H7 (cell line): Measurements from ENCODE around the gene ADAM12. TPM values are rescaled to one million over a fixed set of nuclear protein-coding genes. Genes with fewer than 3 reads are reported as not detected.

ENCODE experiments used
- DNase-seq: peaks from one replicate; pipeline ENCODE4 v3.0.0; 2012
- H3K27me3 ChIP-seq: 2 replicates; pipeline ENCODE4 v1.6.0; 2011; ENCODE audit warnings: mild to moderate bottlenecking, low read length; ENCODE audit not compliant: control insufficient read depth, insufficient read depth
- H3K36me3 ChIP-seq: replicated peaks from 2 replicates; pipeline ENCODE4 v1.5.1; 2011; ENCODE audit warnings: low read length; ENCODE audit not compliant: control insufficient read depth, insufficient read depth
- H3K4me3 ChIP-seq: 2 replicates; pipeline ENCODE4 v1.5.1; 2011; ENCODE audit warnings: low read depth, mild to moderate bottlenecking, control low read depth, low read length, moderate library complexity; ENCODE audit not compliant: insufficient read depth
- total RNA-seq: library from RNA; depleted of rRNA; stranded (reverse); fragments of >200 nt; shearing (Covaris generic); gene quantifications from 2 replicates; pipeline ENCODE4 v1.2.3, GENCODE V29; 2014

The ADAM12 gene
- total RNA-seq, 1 experiment from 2014 or later = 0.66 TPM

GRCh38 chr10:126242397-126243260 is 145.6 kb downstream of the ADAM12 start:
- DNase-seq = no peak
- H3K36me3 ChIP-seq = no peaks in the 10 kb centered on the region
- no peak overlapping the region for H3K4me3 ChIP-seq
- H3K27me3 ChIP-seq = no peaks in the 10 kb centered on the region

GRCh38 chr10:126240483-126240882 is 147.8 kb downstream of the ADAM12 start:
- DNase-seq = no peak
- no peaks in the 10 kb centered on the region for H3K27me3 ChIP-seq
- H3K4me3 ChIP-seq = no peak overlapping the region
- H3K36me3 ChIP-seq = no peaks in the 10 kb centered on the region

GRCh38 chr10:126239844-126240243 is 148.4 kb downstream of the ADAM12 start:
- DNase-seq = no peak
- Histone ChIP-seq H3K4me3 (no peak overlapping the region), H3K36me3 (no peaks in the 10 kb centered on the region), H3K27me3 (no peaks in the 10 kb centered on the region)

GRCh38 chr10:126235979-126236851 is 152.1 kb downstream of the ADAM12 start:
- no peak overlapping the region for H3K4me3 ChIP-seq
- H3K27me3 ChIP-seq = no peaks in the 10 kb centered on the region
- no peaks in the 10 kb centered on the region for H3K36me3 ChIP-seq
- DNase-seq = no peak

GRCh38 chr10:126235091-126235978 is 152.9 kb downstream of the ADAM12 start:
- H3K27me3 ChIP-seq = no peaks in the 10 kb centered on the region

GRCh38 chr10:126234630-126235029 is 153.6 kb downstream of the ADAM12 start:
- no peaks in the 10 kb centered on the region for H3K27me3 ChIP-seq
- no peak for DNase-seq

More at GRCh38 chr10:126235091-126235978, 152.9 kb downstream of the ADAM12 start:
- H3K36me3 ChIP-seq = no peaks in the 10 kb centered on the region
- H3K4me3 ChIP-seq = no peak overlapping the region
- DNase-seq = no peak

GRCh38 chr10:126233182-126234148 is 154.8 kb downstream of the ADAM12 start:
- H3K36me3 ChIP-seq = no peaks in the 10 kb centered on the region
- no peak for DNase-seq
- H3K4me3 ChIP-seq = no peak overlapping the region
- H3K27me3 ChIP-seq = no peaks in the 10 kb centered on the region

More at GRCh38 chr10:126234630-126235029, 153.6 kb downstream of the ADAM12 start:
- Histone ChIP-seq H3K4me3 (no peak overlapping the region), H3K36me3 (no peaks in the 10 kb centered on the region)

GRCh38 chr10:126230587-126230986 is 157.7 kb downstream of the ADAM12 start:
- Histone ChIP-seq H3K36me3 (no peaks in the 10 kb centered on the region), H3K27me3 (no peaks in the 10 kb centered on the region), H3K4me3 (no peak overlapping the region)
- no peak for DNase-seq

- no peaks in the 10 kb centered on the region for H3K27me3 ChIP-seq
- H3K4me3 ChIP-seq = no peak overlapping the region
- no peak for DNase-seq
- H3K36me3 ChIP-seq = no peaks in the 10 kb centered on the region
Observed at GRCh38 chr10:126229686-126230085, 158.6 kb downstream of the ADAM12 start.

- DNase-seq = no peak
- Histone ChIP-seq H3K27me3 (no peaks in the 10 kb centered on the region; the same call in 1 of the 2 replicates), H3K4me3 (no peak overlapping the region), H3K36me3 (no peaks in the 10 kb centered on the region)
Observed at GRCh38 chr10:126227762-126228134, 160.5 kb downstream of the ADAM12 start.

- no peak for DNase-seq
- Histone ChIP-seq H3K4me3 (no peak overlapping the region), H3K27me3 (no peaks in the 10 kb centered on the region; the same call in 1 of the 2 replicates), H3K36me3 (no peaks in the 10 kb centered on the region)
Observed at GRCh38 chr10:126226988-126227761, 161.1 kb downstream of the ADAM12 start.

- Histone ChIP-seq H3K36me3 (no peaks in the 10 kb centered on the region), H3K4me3 (no peak overlapping the region), H3K27me3 (no peaks in the 10 kb centered on the region; the same call in 1 of the 2 replicates)
- no peak for DNase-seq
Observed at GRCh38 chr10:126226205-126226604, 162.1 kb downstream of the ADAM12 start.

GRCh38 chr10:126225672-126226008 is 162.6 kb downstream of the ADAM12 start:
- DNase-seq = no peak
- Histone ChIP-seq H3K27me3 (no peaks in the 10 kb centered on the region; the same call in 1 of the 2 replicates), H3K36me3 (no peaks in the 10 kb centered on the region), H3K4me3 (no peak overlapping the region)
